Measurements from ENCODE around the gene LLGL2.

Gene LLGL2

DNA sequence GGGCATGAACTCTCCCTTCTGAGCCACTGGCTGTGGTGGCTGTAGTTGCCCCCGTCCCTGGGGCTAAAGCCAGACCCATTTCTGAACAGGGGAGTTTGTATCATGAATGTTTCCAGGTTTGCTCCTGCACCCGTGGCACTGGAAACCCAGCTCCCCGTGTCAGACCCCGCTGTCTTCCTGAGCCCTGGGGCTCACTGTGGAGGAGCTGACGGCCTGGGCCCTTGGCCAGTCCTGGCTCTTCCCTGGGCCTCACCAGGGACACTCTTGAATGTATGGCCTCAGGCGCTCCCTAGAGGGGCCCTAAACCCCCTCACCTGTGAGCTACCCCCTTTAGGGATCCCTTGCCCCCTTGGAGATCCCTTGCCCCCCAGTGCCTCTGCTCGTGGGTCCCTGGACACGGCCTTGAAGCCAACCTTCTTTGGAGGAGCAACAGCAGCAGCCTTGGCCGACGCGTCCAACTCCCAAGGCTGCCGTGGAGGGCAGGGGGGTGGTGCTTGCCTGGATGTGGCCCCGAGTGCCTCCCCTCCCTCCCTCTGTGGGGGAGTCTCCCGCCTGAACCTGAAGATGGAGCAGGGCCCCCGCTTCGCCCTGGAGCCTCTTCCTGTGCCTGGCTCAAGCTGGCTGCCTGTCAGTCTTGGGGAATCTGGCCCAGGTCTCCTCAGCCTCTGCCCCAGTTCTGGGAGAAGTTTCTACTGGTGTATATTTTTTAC lies 26.0 kb upstream of the LLGL2 start:
- in situ Hi-C loops (cut with MboI; ENCODE audit: low sequenced_read_pairs, unreplicated experiment) = no loop called here
- no peak for DNase-seq (ENCODE audit: low spot score)
- TF ChIP-seq, protein P1, sequence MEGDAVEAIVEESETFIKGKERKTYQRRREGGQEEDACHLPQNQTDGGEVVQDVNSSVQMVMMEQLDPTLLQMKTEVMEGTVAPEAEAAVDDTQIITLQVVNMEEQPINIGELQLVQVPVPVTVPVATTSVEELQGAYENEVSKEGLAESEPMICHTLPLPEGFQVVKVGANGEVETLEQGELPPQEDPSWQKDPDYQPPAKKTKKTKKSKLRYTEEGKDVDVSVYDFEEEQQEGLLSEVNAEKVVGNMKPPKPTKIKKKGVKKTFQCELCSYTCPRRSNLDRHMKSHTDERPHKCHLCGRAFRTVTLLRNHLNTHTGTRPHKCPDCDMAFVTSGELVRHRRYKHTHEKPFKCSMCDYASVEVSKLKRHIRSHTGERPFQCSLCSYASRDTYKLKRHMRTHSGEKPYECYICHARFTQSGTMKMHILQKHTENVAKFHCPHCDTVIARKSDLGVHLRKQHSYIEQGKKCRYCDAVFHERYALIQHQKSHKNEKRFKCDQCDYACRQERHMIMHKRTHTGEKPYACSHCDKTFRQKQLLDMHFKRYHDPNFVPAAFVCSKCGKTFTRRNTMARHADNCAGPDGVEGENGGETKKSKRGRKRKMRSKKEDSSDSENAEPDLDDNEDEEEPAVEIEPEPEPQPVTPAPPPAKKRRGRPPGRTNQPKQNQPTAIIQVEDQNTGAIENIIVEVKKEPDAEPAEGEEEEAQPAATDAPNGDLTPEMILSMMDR (IDR thresholded peaks at IDR 0.05; ENCODE audit: borderline replicate concordance, control extremely low read depth, extremely low read depth, insufficient read depth, missing control alignments) = no peak

DNA sequence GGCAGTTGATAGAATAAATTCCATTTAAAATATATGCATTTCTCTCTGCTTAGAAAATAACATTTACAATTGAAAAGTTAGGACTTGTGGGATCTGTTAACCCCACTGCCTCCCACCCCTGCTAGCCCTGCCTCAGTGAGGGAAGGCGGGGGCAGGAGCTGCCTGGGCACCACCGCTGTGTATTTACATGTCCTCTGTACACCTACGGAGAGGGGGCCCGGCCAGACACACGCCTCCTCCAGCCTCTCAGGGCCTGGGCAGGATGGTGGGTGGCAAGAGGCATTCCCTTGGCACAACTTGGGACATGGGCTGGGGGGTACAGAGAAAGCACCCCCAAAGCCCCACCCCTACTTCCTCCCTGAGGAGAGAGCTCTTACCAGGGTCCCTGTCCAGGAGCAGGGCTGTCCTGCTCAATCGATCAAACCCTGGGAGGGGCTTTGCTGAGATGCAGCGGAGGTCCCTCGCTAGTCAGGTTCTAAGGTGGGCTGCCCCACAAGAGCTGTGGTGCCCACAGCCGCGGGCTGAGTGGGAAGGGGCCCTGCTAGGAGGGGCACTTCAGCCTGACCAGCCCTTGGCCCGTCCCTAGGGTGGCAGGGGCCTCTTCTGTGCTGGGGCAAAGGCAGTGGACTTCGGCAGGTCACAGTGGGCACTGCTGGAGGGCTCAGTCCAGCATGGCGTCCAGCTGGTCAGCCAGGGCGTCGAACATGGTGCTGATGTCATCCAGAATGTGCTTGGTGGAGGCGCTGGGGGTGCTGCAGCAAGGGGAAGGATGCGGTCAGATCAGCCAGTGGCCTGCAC lies 24.9 kb upstream of the LLGL2 start:
- TF ChIP-seq, protein P1 (IDR thresholded peaks at IDR 0.05; ENCODE audit: borderline replicate concordance, control extremely low read depth, extremely low read depth, insufficient read depth, missing control alignments) = no peak
- DNase-seq (ENCODE audit: low spot score) = no peak
- in situ Hi-C loops (cut with MboI; ENCODE audit: low sequenced_read_pairs, unreplicated experiment) = no loop called here

DNA sequence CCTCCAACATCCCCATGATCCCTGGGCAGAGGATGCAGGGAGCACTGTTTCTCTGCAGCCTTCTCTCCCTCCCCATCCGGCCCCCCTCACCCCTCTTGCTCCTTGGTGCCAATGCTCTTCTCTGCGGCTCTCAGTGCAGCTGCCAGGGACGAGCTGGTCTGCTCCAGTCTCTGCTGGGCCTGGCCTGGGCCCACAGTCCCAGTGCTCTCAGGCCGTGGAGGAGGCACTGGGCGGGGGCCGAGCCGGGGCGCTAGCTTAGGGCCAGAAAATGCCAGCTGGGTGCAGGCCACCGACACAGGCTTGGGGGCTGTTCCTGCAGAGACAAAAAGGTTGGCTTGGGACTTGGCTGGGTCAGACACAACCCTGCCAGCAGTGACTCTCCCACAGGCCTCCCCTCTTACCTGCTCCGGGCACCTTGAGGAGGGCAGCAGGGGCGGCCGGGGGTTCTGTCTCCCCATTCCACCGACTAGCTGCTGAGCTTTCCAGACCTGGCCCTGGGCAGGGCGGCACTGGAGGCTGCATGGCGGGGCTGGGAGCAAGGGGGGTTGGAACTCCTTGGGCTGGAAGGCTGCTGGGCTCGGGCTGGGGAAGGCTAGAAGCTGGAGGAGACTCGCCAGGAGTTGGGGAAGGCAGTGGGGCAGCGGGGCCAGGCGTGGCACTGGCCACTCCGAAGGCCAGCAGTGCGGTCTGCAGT lies 24.0 kb upstream of the LLGL2 start:
- no peak for DNase-seq (ENCODE audit: low spot score)
- TF ChIP-seq, protein P1 (IDR thresholded peaks at IDR 0.05; ENCODE audit: borderline replicate concordance, control extremely low read depth, extremely low read depth, insufficient read depth, missing control alignments) = no peak
- in situ Hi-C loops (cut with MboI; ENCODE audit: low sequenced_read_pairs, unreplicated experiment) = no loop called here

DNA sequence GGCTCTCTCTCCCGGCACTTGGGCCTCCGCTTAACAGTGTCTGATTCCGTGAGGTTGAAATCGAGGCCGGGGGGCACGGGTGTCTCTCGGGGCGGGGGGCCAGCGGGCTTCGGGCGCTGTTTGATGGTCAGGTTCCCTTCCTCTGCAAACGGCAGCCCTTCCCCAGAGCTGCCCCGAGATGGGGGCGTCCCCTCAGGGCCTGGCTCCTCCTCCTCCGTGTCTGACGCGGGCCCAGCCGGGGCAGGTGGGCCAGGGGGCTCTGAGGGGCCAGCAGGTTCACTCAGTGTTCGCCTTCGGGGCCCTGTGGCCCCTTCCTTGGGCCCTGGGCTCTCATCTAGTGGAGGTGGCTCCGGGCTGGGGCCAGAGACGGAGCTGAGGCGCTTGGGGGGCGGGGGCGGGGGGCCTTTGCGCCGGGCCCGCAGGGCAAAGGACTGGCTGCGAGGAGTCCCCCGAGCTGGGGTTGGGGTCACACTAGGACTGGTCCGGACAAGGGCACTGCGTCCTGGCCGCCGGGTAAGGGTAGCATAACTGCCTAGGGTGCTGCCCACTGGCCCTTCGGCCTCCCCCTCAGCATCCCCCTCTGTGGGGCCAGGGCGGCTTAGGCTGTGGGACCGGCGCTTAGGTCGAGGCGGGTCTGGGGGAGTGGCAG lies 23.3 kb upstream of the LLGL2 start:
- TF ChIP-seq, protein P1 (IDR thresholded peaks at IDR 0.05; ENCODE audit: borderline replicate concordance, control extremely low read depth, extremely low read depth, insufficient read depth, missing control alignments) = no peak
- no peak for DNase-seq (ENCODE audit: low spot score)
- in situ Hi-C loops (cut with MboI; ENCODE audit: low sequenced_read_pairs, unreplicated experiment) = no loop called here

DNA sequence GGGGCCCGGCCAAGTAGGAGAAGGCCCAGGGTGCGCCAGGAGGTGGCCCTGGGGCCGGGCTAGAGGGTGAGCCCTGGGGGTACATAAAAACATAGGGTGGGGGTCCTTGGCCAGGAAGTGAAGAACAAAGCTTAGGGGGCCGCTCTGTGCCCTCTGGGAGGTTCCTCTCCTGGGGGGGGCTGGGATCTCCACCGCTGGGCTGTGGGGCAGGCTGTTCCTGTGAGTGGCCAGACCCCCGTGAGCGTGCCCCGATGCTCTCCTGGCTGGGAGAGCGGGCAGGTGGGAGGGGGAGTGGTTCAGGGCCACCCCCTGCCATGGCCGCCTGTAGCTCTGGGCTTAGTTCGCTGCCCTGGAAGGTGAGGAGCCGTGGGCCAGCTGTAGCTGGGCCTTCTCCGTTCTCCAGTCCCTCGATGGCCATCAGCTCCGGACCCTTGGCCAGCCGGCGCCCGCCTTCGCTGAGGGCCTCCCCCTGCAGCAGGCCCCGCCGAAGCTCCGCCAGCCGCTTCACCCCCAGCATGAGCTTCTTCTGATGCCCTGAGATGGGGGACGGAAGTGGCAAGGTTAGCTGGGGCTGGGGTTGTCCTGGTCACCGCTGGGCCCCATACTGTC lies 22.7 kb upstream of the LLGL2 start:
- DNase-seq (ENCODE audit: low spot score) = no peak
- TF ChIP-seq, protein P1 (IDR thresholded peaks at IDR 0.05; ENCODE audit: borderline replicate concordance, control extremely low read depth, extremely low read depth, insufficient read depth, missing control alignments) = no peak
- in situ Hi-C loops (cut with MboI; ENCODE audit: low sequenced_read_pairs, unreplicated experiment) = no loop called here

All from GM13976 (cell line).